ENCODE data around the gene KPNA1. TPM values are rescaled to one million over a fixed set of nuclear protein-coding genes. Genes with fewer than 3 reads are reported as not detected.
"Not testable (repeated sequence)": the region's sequence is repeated elsewhere in the genome, so short reads cannot be mapped to it uniquely, and the experiment has no call there.

Gene KPNA1
- polyA plus RNA-seq, 1 of the 3 experiments (the other 2 are of a cell fraction): 21.6 TPM

GRCh38 chr3:122508944-122509343 lies 5.8 kb downstream of the KPNA1 start:
- 98% methylated on average over 9 of the region's 9 CpGs for WGBS (ENCODE audit: low lambda C conversion rate)
- H3K9me2 ChIP-seq; H2AFZ ChIP-seq (ENCODE audit: low read depth); H3K27me3 ChIP-seq (ENCODE audit: insufficient read depth); H3K27ac ChIP-seq (ENCODE audit: low read depth in 2 of 2, low read length in 1 of 2); H3K9me3 ChIP-seq; H3K4me3 ChIP-seq (ENCODE audit: low read depth in 2 of 2, low read length in 1 of 2); H3K4me2 ChIP-seq; H3K9ac ChIP-seq; POLR2A ChIA-PET; H3F3A ChIP-seq (replicated peaks; ENCODE audit: insufficient read depth); DNase-seq: not testable (repeated sequence)
- Histone ChIP-seq H4K20me1 (ENCODE audit: insufficient read depth) (peaks cover 100% of the 10 kb centered on the region), H3K4me1 (ENCODE audit: control insufficient read depth in 1 of 2, insufficient read depth in 2 of 2, low read depth in 1 of 2, low read length in 1 of 2) (peaks cover 0 to 21% of the 10 kb centered on the region in 2 experiments; a peak in 3 of 4 replicates), H3K79me2 (ENCODE audit: insufficient read depth) (peaks cover 100% of the 10 kb centered on the region), H3K36me3 (replicated peaks in 1 of 2; ENCODE audit: control insufficient read depth in 1 of 2, insufficient read depth in 2 of 2, low read length in 1 of 2) (peaks cover 3 to 11% of the 10 kb centered on the region in 2 experiments)
- CTCF ChIA-PET: interaction anchor here (0.6 to 1.1 kb wide), 2 partner anchors 49 to 53 kb away, joined by 3 read pairs; no protein-coding TSS in a partner anchor

GRCh38 chr3:122508135-122508914 lies 6.4 kb downstream of the KPNA1 start:
- peaks cover 3 to 16% of the 10 kb centered on the region in 2 experiments for H3K36me3 ChIP-seq (replicated peaks in 1 of 2; ENCODE audit: control insufficient read depth in 1 of 2, insufficient read depth in 2 of 2, low read length in 1 of 2)
- no peak overlapping the region for H2AFZ ChIP-seq (ENCODE audit: low read depth)
- H4K20me1 ChIP-seq (ENCODE audit: insufficient read depth): peaks cover 100% of the 10 kb centered on the region
- H3K4me1 ChIP-seq (ENCODE audit: control insufficient read depth in 1 of 2, insufficient read depth in 2 of 2, low read depth in 1 of 2, low read length in 1 of 2): peaks cover 0 to 20% of the 10 kb centered on the region in 2 experiments; a peak in 3 of 4 replicates
- H3K9ac ChIP-seq: no peak overlapping the region
- no peaks in the 10 kb centered on the region for H3K9me2 ChIP-seq
- no peaks in the 10 kb centered on the region for H3K27me3 ChIP-seq (ENCODE audit: insufficient read depth)
- H3K4me3 ChIP-seq (ENCODE audit: low read depth in 2 of 2, low read length in 1 of 2): no peak overlapping the region
- ChIA-PET CTCF (interaction anchor here (1.1 kb wide), 1 partner anchor 49 kb away, joined by 3 read pairs; no protein-coding TSS in a partner anchor), POLR2A (no interaction called here)
- no peak for DNase-seq
- TF ChIP-seq MEF2A (IDR thresholded peaks at IDR 0.05; ENCODE audit: borderline replicate concordance, low read depth): no peak
- TF ChIP-seq, protein P1, sequence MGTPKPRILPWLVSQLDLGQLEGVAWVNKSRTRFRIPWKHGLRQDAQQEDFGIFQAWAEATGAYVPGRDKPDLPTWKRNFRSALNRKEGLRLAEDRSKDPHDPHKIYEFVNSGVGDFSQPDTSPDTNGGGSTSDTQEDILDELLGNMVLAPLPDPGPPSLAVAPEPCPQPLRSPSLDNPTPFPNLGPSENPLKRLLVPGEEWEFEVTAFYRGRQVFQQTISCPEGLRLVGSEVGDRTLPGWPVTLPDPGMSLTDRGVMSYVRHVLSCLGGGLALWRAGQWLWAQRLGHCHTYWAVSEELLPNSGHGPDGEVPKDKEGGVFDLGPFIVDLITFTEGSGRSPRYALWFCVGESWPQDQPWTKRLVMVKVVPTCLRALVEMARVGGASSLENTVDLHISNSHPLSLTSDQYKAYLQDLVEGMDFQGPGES (IDR thresholded peaks at IDR 0.05; ENCODE audit: low read depth, low read length): no peak
- 98% methylated on average over 2 of the region's 2 CpGs for WGBS (ENCODE audit: low lambda C conversion rate)
- no peak overlapping the region for H3K27ac ChIP-seq (ENCODE audit: low read depth in 2 of 2, low read length in 1 of 2)
- no peaks in the 10 kb centered on the region for H3F3A ChIP-seq (replicated peaks; ENCODE audit: insufficient read depth)
- H3K9me3 ChIP-seq: no peaks in the 10 kb centered on the region
- peaks cover 100% of the 10 kb centered on the region for H3K79me2 ChIP-seq (ENCODE audit: insufficient read depth)
- H3K4me2 ChIP-seq: no peak overlapping the region

- no peaks in the 10 kb centered on the region for H3K9me3 ChIP-seq
- no peak for DNase-seq
- no peak overlapping the region for H3K4me2 ChIP-seq
- CTCF ChIA-PET: no interaction called here
- peaks cover 100% of the 10 kb centered on the region for H3K79me2 ChIP-seq (ENCODE audit: insufficient read depth)
- POLR2A ChIA-PET: interaction anchor here (1.1 kb wide), 1 partner anchor 8 kb away, joined by 3 read pairs; the partner anchor contains the start of gene KPNA1
- no peaks in the 10 kb centered on the region for H3K9me2 ChIP-seq
- peaks cover 98% of the 10 kb centered on the region for H4K20me1 ChIP-seq (ENCODE audit: insufficient read depth)
- H3K4me3 ChIP-seq (ENCODE audit: low read depth in 2 of 2, low read length in 1 of 2): no peak overlapping the region
- H3K4me1 ChIP-seq (ENCODE audit: control insufficient read depth in 1 of 2, insufficient read depth in 2 of 2, low read depth in 1 of 2, low read length in 1 of 2): peaks cover 0 to 6% of the 10 kb centered on the region in 2 experiments; a peak in 2 of 4 replicates
- no peaks in the 10 kb centered on the region for H3K27me3 ChIP-seq (ENCODE audit: insufficient read depth)
- no peak overlapping the region for H2AFZ ChIP-seq (ENCODE audit: low read depth)
- H3K9ac ChIP-seq: no peak overlapping the region
- 89% methylated on average over 1 of the region's 1 CpG for WGBS (ENCODE audit: low lambda C conversion rate)
- no peak overlapping the region for H3K27ac ChIP-seq (ENCODE audit: low read depth in 2 of 2, low read length in 1 of 2)
- peaks cover 0 to 11% of the 10 kb centered on the region in 2 experiments for H3K36me3 ChIP-seq (replicated peaks in 1 of 2; ENCODE audit: control insufficient read depth in 1 of 2, insufficient read depth in 2 of 2, low read length in 1 of 2)
- H3F3A ChIP-seq (replicated peaks; ENCODE audit: insufficient read depth): no peaks in the 10 kb centered on the region
- no peak for TF ChIP-seq JUND (IDR thresholded peaks at IDR 0.05)
- TF ChIP-seq, protein P2, sequence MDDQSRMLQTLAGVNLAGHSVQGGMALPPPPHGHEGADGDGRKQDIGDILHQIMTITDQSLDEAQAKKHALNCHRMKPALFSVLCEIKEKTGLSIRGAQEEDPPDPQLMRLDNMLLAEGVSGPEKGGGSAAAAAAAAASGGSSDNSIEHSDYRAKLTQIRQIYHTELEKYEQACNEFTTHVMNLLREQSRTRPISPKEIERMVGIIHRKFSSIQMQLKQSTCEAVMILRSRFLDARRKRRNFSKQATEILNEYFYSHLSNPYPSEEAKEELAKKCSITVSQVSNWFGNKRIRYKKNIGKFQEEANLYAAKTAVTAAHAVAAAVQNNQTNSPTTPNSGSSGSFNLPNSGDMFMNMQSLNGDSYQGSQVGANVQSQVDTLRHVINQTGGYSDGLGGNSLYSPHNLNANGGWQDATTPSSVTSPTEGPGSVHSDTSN (IDR thresholded peaks at IDR 0.05): no peak
- TF ChIP-seq REST (IDR thresholded peaks at IDR 0.05; ENCODE audit: low read depth, low read length): no peak
- TF ChIP-seq, protein P1 (IDR thresholded peaks at IDR 0.05; ENCODE audit: low read depth, low read length): no peak
- TF ChIP-seq EP300 (IDR thresholded peaks at IDR 0.05; ENCODE audit: borderline replicate concordance in 1 of 2, low read depth in 1 of 2, low read length in 1 of 2): no peak
- TF ChIP-seq CHD2 (IDR thresholded peaks at IDR 0.05; ENCODE audit: low read length, partially characterized antibody): no peak
- TF ChIP-seq SMC3 (IDR thresholded peaks at IDR 0.05; ENCODE audit: low read depth, low read length): no peak
- TF ChIP-seq RFX5 (IDR thresholded peaks at IDR 0.05; ENCODE audit: low read length): no peak
- no peak for TF ChIP-seq RXRA (IDR thresholded peaks at IDR 0.05; ENCODE audit: borderline replicate concordance, low read depth)
- TF ChIP-seq, protein P3, sequence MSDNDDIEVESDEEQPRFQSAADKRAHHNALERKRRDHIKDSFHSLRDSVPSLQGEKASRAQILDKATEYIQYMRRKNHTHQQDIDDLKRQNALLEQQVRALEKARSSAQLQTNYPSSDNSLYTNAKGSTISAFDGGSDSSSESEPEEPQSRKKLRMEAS (IDR thresholded peaks at IDR 0.05; ENCODE audit: low read depth): no peak
- no peak for TF ChIP-seq TCF12 (IDR thresholded peaks at IDR 0.05)
- no peak for TF ChIP-seq MEF2A (IDR thresholded peaks at IDR 0.05; ENCODE audit: borderline replicate concordance, low read depth)
These were observed 8.3 kb downstream of the KPNA1 start for GRCh38 chr3:122506450-122506849.

Measured in SK-N-SH (cell line).